GM21723 (cell line): ENCODE data around the gene TMTC2.

Experiments
- ATAC-seq: cut with Tn5 transposase; IDR thresholded peaks from one replicate; pipeline ENCODE4 v1.9.1; 2021; ENCODE audit warnings: mild to moderate bottlenecking, moderate library complexity; ENCODE audit not compliant: unreplicated experiment

Gene TMTC2

DNA sequence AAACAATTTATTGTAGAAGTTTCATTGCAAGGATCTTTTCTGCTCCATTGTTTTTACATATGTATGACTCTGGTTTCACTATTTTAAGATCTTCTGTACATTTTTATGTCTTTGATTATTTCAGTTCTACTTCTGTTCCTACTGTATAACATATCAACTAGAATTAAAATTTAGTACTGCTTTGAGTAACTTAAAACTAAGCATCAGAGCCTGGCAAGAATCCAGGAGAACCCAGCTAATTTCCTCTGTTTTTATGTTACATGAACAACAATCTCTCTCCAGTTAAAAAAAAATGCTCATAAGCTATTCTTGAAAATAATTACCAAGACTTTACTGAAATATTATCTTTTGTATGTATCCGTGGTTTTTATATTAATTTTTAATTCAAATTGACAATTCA is 370.7 kb downstream of the TMTC2 start:
- ATAC-seq = no peak

DNA sequence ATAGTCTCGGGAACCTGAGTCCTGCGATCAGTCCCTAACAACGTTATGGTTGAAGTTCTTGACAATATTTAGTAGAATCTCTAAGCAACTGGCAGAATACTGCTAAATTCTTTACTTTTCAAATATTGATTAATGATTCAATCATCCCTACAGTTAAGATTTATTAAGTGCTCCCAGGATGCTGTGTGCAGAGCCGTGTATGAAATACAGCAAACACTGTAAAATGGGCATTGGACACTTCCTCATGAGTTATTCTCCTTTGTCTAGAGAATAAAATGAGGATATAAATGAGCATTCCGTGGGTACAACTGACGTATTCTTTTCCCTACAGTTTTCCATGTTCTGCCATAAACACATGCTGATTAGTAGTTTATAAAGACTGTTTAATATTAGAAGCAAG is 372.4 kb downstream of the TMTC2 start:
- ATAC-seq = no peak

DNA sequence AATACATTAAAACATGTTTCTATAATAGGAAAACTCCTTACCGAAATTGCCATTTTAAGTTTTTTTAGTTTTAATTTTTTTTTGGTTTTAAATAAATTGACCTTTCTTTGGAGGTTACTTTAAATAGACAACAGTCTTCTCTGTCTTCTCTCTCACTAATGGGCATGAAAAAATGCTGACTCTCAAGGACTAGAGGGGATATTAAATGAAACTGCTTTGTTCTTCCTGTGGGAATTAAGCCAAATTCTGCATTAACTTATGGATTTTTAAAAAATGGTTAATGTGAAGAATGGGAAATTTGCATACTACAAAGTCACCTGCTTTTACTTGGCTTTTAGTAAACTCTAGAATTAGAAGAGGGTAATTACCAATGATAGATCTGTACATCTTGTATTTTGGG is 378.9 kb downstream of the TMTC2 start:
- ATAC-seq = no peak

DNA sequence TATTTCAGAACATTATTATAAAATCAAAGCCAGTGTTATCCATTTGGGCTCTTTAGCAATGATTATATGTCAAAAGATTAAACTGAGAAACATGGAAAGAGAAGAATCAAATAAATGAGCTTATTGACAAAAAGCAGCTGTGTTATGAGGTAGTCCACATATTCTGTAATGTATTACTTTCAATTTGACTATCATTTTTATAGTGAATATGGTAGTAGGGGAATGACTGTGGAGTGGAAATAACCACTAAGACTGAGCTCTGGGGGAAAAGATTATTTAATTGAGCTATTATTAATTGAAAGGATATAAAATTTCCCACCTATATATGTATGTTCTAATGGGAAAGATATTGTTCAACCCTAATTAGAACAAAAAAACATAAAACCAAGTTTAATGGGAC is 381.3 kb downstream of the TMTC2 start:
- ATAC-seq = no peak

DNA sequence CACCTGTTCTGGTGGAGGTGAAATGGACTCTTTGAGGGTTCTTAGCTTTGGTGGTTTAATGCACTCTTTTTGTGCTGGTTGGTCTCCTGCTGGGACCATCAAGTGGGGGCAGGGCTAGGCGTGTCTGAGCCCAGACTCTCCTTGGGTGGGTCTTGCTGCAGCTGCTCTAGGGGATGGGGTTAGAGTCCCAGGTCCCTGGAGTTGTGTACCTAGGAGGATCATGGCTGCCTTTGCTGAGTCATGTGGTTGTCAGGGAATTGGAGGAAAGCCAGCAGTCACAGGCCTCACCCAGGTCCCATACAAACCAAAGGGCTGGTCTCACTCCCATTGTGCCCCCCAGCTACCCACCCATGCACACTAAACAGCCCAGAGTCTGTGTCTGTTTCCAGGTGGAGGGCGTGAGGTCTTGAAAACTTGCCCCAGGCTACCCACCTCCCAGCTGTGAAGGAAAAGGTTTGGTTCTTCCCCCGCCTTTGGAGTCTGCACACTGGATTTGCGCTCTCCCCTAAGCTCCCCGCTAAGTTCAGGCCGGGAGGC is 387.7 kb downstream of the TMTC2 start:
- no peak for ATAC-seq

DNA sequence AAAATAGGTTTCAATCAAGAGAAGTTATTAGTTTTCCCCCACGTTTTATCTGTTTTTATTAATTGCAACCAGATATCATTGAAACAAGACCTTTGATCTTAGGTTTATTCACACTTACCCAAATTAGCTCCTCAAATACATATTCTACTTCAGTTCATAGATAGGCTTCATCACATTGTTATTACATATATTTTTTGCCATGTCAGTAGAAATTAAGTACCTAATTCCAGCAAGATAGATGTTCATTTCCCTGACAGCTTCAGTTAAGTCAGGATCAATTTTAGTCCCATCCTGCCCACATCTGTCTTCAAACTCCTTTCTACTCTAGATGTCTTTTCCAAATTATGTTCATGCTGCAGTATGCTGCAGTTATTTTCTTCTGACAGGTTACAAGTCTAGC is 388.8 kb downstream of the TMTC2 start:
- no peak for ATAC-seq

DNA sequence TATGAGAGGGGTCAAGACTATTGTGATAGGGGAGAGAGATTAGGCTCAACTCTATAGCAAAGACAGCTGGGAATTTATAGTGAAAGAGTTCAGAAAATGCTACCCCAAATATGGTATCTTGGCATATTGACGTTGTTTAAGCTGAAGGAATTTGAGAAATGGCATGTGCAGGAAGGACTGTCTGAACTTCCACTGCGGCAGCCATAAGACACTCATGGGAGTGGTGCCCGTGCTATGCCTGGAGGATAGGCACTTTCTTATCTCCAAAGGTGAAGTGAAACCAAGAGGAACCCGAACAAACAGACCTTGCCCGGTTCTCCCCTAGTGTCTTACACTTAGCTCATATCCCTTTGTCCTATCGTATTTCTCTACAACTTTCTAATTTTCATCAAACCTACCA is 390.3 kb downstream of the TMTC2 start:
- no peak for ATAC-seq

DNA sequence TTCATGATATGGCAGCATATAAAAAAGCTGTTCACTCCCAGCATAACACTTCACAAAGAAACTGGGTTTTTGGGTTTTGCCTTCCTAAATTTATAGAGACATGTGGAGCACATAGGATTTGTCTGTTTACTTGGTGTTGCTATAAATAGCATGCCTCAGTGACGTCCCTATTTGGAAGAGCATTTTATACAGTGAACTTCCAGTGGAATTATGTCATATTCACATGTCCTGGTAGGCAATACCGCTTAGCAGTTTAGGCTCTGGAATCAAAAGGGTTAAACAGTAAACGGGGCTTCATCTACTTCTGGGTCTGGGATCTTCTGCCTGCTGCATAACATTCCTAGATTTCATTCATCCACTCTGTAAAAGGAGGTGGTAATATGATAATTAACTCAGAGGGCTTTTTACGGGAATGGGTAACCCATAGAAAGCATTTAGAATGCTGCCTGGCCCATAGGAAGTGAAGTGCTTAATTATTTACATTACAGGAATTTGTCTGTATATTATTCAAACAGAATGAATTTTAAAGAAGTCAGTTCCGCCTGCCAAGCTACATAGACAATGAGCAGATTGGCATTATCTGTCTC is 396.1 kb downstream of the TMTC2 start:
- no peak for ATAC-seq

DNA sequence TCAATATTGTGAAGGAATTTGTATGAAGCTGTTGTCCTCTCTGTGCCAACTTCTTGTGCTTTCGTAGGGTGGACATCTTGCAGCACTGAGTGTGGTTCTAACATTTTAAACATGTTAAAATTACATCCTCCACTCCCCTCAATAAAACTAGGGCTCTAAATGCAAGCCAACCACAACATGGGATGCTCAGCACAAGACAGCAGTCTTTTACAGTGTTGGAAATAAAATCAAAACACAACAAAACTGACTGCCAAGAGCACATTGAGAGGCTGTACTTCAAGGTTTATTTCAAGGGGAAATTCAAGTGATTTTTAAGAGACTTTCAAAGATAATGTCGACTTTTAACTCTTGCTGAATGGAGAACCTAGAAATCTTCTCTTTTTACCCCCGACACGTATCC is 396.9 kb downstream of the TMTC2 start:
- no peak for ATAC-seq

DNA sequence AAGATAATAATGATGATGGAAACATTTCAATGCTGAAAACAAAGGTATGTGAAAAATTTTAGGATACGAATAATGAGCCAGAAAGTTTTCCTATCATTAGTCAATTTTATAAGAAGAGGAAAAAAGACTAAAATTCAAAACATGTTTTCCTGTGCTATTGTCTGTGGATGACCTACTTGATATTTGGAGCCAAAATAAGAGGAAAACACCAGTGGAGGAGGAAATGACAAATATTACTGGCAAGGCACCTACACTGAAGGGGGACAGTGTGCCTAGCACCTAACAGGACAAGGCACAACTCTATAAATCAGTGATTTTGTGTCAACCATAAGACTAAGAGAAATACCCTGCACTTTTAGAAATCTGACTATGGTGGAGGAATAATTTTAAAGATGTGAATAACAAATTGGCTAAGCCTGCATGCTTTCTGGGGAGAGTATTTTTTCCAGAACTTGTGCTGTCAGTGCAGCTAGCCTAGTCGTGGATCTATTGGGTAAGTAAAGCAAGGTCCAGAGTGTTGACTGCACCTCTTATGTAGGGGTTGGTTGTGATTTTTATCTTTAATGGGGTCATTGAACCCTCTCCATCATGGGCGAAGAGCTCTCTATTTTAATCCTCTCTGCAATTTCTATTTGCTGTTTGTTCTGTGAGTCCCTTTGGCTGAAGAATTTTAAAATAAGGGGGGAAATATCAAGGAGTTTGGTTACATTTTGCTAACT is 398.0 kb downstream of the TMTC2 start:
- ATAC-seq = no peak

DNA sequence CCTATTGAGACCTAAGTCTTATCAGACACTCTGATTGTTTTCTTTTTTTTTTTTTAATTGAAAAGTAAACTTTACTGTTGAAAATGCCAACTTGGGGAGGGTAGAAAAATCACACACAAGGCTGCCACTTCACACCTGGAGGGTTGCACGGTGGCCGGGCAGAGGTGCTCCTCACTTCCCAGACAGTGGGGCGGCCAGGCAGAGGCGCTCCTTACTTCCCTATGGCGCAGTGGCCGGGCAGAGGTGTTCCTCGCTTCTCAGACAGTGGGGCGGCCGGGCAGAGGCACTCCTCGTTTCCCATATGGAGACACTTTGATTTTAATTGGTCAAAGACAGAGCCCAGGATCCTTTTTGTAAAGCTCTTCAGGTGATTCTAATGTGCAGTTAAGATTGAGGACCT is 399.3 kb downstream of the TMTC2 start:
- no peak for ATAC-seq

DNA sequence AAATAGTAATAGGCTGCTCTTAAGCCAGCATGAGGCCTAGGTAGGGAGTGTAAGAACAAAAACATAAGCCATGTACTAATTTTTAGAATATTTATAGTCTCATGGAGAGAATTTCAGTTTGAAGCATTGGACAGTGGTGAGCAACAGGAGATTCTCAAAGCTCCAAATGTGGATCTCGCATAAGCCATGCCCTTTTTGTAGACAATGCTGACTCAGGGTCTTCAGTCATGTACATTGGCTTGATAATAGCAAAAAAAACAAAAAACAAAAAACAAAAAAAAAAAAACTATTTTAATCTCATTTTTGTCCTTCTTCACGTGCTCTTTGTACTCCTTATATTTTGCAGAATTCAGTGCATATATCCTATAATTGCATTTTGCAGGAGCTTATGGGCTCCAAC is 402.9 kb downstream of the TMTC2 start:
- ATAC-seq = no peak

DNA sequence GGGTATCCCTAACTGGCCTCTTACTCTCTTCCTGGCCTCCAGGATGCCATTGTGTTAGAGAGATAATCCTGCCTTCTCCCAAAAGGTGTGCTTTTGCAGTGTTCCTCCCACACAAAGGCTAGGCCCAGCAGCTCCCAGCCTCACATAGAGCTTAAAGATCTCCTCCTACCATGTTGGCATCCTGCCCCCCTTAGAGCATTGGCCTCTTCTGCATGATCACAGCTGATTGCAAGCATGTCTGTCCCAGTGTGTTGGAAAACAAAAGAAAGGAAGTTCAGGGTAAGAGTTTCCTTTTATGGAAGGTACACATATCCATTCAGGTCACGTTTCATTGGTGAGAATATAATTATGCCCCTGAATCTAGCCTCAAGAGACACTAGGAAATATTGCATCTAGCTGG is 405.4 kb downstream of the TMTC2 start:
- ATAC-seq = no peak

DNA sequence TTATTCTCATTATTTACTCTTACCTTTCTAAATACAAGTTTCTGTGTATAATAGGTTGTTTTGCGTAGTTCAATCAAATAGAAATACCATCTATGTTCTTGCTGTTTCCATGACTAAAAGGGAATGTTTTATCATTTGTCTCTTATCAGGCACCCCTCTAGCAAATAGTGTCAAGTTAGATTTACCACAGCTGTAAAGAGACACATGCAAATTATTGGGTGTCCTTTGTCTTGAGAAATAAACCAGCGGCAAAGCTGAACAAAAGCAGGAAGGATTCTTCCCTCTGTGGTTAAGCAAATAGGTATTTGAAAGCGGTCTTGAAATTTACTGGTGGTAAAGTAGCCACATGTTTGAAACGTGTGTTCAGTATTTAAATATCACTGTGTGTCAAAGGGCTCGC is 405.9 kb downstream of the TMTC2 start:
- no peak for ATAC-seq

DNA sequence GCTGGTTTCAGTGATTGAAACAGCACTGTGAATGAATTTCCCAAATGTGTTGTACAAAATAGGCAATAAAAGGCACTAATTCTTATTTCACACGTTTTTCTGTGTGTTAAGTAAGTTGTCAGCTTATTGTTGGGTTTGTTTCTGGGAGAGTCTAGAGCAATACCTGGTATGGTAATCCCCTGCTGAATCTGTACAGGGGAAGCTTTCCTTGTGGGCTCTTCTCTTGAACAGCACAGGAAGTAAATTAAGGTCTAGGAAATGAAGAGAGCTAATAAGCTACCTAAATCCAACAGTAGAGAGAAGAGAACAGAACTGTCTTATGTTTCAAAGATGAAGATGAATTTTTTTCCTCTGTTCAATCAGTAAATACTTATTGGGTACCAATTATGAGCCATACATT is 406.7 kb downstream of the TMTC2 start:
- ATAC-seq = no peak

DNA sequence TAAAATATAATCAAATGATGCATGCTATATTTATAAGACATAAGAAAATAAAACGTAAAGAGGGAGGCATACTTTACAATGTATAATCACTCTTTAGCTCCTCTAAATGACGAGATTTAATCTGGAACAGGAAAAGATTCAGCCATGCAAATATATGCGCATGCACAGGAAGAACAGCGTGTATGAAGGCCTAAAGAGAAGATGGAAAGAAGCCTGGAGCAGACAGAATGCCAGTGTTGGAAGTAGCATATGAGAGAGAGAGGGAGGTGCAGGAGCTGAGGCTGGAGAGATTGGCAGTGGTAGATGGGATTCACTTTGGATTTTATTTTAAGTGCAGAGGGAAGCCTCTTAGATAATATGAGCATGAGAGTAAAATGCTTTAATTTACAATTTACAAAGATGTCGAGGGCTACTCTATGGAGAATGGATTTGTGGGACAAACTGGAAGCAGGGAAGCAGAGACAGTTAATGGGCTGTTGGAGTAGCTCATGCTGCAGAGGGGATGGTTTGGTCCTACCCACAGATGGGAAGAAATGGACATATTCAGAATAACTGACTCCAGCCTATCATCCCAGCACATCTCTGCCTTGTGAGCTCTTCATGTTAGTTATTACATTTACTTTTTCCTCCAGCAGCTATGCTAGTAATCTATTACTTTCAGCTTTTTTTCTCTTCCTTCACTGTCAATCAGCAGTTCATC is 411.1 kb downstream of the TMTC2 start:
- ATAC-seq = no peak

DNA sequence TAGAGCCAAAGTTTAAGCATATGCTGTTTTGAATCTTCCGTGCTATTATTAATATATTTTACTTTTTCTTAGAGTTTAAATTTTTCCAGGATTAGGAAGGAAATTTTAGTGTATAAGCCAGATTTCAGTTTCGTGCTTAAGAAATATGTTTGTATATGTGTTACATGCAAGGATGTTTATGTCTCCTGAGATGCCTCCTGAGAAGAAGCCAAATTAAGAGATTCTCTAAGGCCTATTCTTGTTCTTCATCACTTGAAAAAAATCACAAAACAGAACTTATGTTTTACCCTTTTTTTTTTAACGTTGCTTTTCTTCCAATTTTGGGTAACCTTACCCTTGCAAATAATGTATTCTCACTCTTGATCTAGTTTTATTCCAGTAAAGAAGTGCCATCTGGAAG is 412.7 kb downstream of the TMTC2 start:
- no peak for ATAC-seq

DNA sequence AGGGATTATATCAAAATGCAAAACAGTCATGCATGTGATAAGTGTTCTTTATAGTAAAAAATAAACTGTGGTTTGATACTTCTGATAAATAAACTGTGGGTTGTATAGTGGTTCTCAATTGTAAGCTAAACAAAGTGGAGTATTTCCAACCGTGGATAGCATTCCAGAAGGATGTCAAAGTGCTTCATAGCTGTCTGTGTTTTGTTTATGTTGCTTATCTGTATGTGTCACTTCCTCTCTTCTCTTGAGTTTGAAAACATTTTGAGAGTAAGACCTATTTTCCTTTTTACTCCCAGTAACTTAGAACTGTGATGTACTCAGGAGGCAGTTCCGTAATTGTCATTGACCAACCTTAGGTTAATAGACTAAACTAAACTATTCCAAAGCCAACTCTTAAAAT is 415.8 kb downstream of the TMTC2 start:
- no peak for ATAC-seq

DNA sequence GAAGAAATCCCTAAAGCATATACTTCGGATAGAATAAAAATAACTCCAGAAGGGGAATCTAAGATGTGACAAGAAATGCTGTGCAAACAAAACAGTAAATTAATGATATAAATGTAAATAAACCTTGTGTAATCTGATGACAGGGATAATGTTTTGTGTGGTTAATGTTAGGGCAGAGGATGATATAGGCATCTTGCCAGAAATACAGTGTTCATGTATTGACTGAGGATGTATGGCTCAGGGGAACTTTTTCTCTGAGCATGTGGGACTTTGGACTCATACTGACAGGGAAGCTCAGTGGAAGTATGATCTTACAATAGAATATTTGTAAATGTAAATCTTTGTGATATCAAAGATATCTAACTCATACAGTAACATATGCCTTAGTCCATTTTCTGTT is 420.2 kb downstream of the TMTC2 start:
- no peak for ATAC-seq

DNA sequence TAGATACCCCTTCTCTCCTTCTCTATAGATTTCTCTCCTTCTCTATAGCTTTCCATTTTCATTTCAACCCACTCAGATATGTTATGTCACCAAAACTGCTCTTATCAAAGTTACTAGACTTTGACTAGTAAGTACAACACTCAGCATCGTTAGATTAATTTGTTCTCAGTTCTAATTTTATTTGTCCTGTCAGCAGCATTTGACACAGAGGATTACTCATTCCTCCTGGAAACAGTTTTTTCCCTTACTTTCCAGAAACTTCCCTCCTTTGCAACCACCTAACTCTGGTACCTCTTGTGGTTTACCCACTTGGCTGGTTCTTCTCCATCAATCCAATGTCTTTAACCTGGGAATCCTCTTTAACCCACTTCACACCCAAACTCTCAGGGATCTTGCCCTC is 423.7 kb downstream of the TMTC2 start:
- ATAC-seq = no peak

DNA sequence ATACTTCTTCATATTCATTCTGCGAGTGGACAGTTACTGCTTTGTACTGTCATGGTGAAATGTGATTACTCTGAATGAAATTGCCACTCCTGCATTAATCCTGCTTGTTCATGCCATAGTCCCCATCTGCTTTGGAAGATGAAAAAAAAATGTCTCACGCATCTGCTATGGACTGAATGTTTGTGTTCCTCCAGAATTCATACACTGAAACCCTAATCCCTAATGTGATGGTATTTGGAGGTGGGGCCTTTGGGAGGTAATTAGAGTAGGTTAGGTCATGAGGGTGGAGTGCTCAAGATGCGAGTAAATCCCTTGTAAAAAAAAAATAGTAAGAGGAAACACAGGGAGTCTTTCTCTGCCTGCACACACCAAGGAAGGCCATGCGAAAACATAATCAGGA is 427.2 kb downstream of the TMTC2 start:
- no peak for ATAC-seq

DNA sequence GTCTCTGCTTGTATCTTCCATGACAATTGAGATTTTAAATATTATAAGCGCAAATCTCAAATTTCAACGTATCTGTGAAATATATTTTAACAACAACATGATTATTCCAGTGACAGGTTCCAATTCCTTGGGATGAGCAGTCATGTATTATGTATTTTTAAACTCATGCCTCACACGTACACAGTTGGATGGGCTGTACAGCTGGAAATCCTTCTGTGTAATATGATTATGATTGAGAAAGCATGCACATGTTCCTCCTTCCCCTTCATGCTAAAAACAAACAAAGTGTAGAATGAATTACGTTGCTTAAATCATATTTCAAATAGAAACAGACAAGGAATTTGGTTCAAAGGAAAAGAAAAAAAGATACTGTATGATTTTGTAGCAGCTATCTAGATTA is 428.3 kb downstream of the TMTC2 start:
- no peak for ATAC-seq
